Measurements from ENCODE around the gene SPIRE2. TPM values are rescaled to one million over a fixed set of nuclear protein-coding genes. Genes with fewer than 3 reads are reported as not detected.

Gene SPIRE2
- total and polyA plus RNA-seq, 2 of the 13 experiments (the other 11 are each of a cell fraction or from before 2014, with no cell fraction given), result 13.3 to 37.5 TPM

DNA sequence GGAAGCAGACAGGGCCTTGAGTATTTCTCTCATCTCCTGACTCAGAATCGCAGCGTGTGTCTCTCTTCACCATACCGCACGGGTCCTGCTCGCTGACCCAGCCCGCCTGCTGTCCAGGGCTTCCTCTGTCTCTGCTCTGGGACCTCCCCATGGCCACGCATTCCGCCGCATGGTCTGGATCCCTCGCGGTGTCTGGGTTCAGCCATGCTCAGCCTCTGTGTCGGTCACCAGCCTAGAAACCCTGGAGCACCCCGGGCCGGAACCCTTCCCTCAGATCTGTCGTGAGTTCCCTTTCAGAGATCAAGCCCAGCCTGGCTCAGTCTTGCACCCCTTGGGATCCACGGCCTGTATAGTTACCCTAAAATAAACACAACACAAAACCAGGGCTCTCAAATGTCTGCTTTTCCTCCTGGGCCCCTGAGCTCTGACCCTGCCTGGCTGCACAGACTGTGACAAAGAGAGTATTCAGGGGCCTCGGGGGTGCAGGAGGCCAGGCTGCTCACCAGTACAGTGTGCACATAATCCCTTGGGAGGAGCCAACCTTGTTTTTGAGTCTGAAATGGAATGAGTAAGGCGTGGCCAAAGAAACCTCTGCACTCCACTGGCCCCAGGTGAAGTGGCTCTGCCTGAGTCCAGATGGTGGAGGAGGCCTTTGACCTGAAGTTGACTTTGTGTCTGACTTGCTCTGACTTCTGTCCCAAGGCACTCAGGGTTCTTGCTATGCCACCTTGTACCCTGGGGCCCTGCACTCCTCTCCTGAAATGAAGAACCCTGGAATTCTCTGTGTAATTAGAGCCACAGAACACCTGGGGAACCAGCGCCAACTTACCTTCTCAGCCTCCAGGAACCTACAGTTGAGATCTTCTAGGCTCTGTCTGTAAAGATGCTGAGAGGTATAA lies 5.8 kb upstream of the SPIRE2 start (continued):
- TF ChIP-seq TOPORS (CRISPR knock-in tag; IDR thresholded peaks at IDR 0.05) (peak; percentile 97), SKI (IDR thresholded peaks at IDR 0.05; ENCODE audit: partially characterized antibody) (peak; percentile 94), HOXA7 (CRISPR knock-in tag; IDR thresholded peaks at IDR 0.05) (no peak), KMT2A (CRISPR knock-in tag; IDR thresholded peaks at IDR 0.05) (peak; percentile 54; the same call in 1 of the 2 replicates), POLR2AphosphoS5 (IDR thresholded peaks at IDR 0.05; ENCODE audit: low read depth, low read length) (peak; percentile 88), IRF2 (CRISPR knock-in tag; IDR thresholded peaks at IDR 0.05) (peak; percentile 89; the same call in 1 of the 2 replicates), TRIM24 (CRISPR knock-in tag; IDR thresholded peaks at IDR 0.05) (no peak)
- TF ChIP-seq, protein P1, sequence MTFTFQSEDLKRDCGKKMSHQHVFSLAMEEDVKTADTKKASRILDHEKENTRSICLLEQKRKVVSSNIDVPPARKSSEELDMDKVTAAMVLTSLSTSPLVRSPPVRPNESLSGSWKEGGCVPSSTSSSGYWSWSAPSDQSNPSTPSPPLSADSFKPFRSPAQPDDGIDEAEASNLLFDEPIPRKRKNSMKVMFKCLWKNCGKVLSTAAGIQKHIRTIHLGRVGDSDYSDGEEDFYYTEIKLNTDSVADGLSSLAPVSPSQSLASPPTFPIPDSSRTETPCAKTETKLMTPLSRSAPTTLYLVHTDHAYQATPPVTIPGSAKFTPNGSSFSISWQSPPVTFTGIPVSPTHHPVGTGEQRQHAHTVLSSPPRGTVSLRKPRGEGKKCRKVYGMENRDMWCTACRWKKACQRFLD (CRISPR knock-in tag; IDR thresholded peaks at IDR 0.05; ENCODE audit: borderline replicate concordance), result peak; percentile 69; the same call in 1 of the 2 replicates
- TF ChIP-seq, protein P2, sequence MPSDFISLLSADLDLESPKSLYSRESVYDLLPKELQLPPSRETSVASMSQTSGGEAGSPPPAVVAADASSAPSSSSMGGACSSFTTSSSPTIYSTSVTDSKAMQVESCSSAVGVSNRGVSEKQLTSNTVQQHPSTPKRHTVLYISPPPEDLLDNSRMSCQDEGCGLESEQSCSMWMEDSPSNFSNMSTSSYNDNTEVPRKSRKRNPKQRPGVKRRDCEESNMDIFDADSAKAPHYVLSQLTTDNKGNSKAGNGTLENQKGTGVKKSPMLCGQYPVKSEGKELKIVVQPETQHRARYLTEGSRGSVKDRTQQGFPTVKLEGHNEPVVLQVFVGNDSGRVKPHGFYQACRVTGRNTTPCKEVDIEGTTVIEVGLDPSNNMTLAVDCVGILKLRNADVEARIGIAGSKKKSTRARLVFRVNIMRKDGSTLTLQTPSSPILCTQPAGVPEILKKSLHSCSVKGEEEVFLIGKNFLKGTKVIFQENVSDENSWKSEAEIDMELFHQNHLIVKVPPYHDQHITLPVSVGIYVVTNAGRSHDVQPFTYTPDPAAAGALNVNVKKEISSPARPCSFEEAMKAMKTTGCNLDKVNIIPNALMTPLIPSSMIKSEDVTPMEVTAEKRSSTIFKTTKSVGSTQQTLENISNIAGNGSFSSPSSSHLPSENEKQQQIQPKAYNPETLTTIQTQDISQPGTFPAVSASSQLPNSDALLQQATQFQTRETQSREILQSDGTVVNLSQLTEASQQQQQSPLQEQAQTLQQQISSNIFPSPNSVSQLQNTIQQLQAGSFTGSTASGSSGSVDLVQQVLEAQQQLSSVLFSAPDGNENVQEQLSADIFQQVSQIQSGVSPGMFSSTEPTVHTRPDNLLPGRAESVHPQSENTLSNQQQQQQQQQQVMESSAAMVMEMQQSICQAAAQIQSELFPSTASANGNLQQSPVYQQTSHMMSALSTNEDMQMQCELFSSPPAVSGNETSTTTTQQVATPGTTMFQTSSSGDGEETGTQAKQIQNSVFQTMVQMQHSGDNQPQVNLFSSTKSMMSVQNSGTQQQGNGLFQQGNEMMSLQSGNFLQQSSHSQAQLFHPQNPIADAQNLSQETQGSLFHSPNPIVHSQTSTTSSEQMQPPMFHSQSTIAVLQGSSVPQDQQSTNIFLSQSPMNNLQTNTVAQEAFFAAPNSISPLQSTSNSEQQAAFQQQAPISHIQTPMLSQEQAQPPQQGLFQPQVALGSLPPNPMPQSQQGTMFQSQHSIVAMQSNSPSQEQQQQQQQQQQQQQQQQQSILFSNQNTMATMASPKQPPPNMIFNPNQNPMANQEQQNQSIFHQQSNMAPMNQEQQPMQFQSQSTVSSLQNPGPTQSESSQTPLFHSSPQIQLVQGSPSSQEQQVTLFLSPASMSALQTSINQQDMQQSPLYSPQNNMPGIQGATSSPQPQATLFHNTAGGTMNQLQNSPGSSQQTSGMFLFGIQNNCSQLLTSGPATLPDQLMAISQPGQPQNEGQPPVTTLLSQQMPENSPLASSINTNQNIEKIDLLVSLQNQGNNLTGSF (CRISPR knock-in tag; IDR thresholded peaks at IDR 0.05), result peak; percentile 62; the same call in 1 of the 2 replicates
- TF ChIP-seq, protein P3, sequence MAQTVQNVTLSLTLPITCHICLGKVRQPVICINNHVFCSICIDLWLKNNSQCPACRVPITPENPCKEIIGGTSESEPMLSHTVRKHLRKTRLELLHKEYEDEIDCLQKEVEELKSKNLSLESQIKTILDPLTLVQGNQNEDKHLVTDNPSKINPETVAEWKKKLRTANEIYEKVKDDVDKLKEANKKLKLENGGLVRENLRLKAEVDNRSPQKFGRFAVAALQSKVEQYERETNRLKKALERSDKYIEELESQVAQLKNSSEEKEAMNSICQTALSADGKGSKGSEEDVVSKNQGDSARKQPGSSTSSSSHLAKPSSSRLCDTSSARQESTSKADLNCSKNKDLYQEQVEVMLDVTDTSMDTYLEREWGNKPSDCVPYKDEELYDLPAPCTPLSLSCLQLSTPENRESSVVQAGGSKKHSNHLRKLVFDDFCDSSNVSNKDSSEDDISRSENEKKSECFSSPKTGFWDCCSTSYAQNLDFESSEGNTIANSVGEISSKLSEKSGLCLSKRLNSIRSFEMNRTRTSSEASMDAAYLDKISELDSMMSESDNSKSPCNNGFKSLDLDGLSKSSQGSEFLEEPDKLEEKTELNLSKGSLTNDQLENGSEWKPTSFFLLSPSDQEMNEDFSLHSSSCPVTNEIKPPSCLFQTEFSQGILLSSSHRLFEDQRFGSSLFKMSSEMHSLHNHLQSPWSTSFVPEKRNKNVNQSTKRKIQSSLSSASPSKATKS (CRISPR knock-in tag; IDR thresholded peaks at IDR 0.05), result peak; percentile 91; the same call in 1 of the 2 replicates
- TF ChIP-seq, protein P4, sequence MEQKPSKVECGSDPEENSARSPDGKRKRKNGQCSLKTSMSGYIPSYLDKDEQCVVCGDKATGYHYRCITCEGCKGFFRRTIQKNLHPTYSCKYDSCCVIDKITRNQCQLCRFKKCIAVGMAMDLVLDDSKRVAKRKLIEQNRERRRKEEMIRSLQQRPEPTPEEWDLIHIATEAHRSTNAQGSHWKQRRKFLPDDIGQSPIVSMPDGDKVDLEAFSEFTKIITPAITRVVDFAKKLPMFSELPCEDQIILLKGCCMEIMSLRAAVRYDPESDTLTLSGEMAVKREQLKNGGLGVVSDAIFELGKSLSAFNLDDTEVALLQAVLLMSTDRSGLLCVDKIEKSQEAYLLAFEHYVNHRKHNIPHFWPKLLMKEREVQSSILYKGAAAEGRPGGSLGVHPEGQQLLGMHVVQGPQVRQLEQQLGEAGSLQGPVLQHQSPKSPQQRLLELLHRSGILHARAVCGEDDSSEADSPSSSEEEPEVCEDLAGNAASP (CRISPR knock-in tag; IDR thresholded peaks at IDR 0.05; ENCODE audit: borderline replicate concordance), result peak; percentile 93
- TF ChIP-seq, protein P5, sequence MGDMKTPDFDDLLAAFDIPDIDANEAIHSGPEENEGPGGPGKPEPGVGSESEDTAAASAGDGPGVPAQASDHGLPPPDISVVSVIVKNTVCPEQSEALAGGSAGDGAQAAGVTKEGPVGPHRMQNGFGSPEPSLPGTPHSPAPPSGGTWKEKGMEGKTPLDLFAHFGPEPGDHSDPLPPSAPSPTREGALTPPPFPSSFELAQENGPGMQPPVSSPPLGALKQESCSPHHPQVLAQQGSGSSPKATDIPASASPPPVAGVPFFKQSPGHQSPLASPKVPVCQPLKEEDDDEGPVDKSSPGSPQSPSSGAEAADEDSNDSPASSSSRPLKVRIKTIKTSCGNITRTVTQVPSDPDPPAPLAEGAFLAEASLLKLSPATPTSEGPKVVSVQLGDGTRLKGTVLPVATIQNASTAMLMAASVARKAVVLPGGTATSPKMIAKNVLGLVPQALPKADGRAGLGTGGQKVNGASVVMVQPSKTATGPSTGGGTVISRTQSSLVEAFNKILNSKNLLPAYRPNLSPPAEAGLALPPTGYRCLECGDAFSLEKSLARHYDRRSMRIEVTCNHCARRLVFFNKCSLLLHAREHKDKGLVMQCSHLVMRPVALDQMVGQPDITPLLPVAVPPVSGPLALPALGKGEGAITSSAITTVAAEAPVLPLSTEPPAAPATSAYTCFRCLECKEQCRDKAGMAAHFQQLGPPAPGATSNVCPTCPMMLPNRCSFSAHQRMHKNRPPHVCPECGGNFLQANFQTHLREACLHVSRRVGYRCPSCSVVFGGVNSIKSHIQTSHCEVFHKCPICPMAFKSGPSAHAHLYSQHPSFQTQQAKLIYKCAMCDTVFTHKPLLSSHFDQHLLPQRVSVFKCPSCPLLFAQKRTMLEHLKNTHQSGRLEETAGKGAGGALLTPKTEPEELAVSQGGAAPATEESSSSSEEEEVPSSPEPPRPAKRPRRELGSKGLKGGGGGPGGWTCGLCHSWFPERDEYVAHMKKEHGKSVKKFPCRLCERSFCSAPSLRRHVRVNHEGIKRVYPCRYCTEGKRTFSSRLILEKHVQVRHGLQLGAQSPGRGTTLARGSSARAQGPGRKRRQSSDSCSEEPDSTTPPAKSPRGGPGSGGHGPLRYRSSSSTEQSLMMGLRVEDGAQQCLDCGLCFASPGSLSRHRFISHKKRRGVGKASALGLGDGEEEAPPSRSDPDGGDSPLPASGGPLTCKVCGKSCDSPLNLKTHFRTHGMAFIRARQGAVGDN (CRISPR knock-in tag; IDR thresholded peaks at IDR 0.05), result peak; percentile 97

Data from HepG2 (cell line).